ENCODE results near the gene UGGT1.
"Not testable (repeated sequence)": the region's sequence is repeated elsewhere in the genome, so short reads cannot be mapped to it uniquely, and the experiment has no call there.

UGGT1 gene

GRCh38 chr2:128197059-128197458, 106.1 kb downstream of the UGGT1 start:
- TF ChIP-seq, protein P1, sequence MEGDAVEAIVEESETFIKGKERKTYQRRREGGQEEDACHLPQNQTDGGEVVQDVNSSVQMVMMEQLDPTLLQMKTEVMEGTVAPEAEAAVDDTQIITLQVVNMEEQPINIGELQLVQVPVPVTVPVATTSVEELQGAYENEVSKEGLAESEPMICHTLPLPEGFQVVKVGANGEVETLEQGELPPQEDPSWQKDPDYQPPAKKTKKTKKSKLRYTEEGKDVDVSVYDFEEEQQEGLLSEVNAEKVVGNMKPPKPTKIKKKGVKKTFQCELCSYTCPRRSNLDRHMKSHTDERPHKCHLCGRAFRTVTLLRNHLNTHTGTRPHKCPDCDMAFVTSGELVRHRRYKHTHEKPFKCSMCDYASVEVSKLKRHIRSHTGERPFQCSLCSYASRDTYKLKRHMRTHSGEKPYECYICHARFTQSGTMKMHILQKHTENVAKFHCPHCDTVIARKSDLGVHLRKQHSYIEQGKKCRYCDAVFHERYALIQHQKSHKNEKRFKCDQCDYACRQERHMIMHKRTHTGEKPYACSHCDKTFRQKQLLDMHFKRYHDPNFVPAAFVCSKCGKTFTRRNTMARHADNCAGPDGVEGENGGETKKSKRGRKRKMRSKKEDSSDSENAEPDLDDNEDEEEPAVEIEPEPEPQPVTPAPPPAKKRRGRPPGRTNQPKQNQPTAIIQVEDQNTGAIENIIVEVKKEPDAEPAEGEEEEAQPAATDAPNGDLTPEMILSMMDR (IDR thresholded peaks at IDR 0.05; ENCODE audit: low read depth, low read length), result no peak
- peak overlapping the region; percentile 32; the same call in 1 of the 2 replicates for H3K4me3 ChIP-seq (ENCODE audit: low read depth, low read length)

DNA sequence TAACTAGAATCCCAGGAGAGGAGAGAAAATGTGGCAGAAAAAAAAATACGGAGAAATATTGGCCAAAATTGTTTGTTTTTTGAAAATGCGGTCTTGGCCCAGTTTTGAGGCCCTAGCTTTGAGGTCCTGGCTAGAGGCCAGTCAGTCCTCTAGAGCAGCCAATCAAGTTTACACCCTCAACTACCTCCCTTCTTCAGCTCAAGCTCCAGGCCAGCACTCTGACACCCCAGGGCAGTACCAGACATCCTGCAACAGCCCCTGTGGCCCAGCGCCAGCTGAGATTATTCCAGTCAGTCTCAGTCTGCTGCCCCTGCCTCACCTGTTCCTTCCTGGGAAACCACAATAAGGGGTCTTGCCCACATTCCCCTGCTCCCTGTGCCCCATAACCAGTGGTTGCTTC, 107.7 kb downstream of the UGGT1 start:
- H3K4me3 ChIP-seq (ENCODE audit: low read depth, low read length), result no peak overlapping the region
- TF ChIP-seq, protein P1 (IDR thresholded peaks at IDR 0.05; ENCODE audit: low read depth, low read length), result no peak

GRCh38 chr2:128199141-128199540, 108.1 kb downstream of the UGGT1 start:
- no peak overlapping the region for H3K4me3 ChIP-seq (ENCODE audit: low read depth, low read length)
- TF ChIP-seq, protein P1 (IDR thresholded peaks at IDR 0.05; ENCODE audit: low read depth, low read length), result no peak

DNA sequence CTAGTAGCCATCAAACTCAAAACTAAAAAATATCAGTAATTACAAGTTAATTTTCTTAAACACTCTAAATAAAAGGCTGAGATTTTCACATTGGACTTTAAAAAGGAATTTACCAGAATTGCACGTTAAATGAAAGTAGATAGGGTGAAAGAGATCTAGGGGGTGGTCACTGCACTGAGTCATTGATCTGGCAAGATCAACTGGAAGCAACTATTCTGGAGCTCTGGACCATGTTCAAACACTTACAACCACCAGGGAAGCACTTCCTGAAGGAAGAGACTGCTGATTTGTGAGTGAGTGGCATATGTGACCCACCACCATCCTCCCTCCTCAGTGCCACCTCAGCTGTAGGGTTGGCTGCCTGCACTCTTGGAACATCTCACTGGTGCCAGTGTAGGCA, 111.8 kb downstream of the UGGT1 start:
- TF ChIP-seq, protein P1 (IDR thresholded peaks at IDR 0.05; ENCODE audit: low read depth, low read length), result no peak
- no peak overlapping the region for H3K4me3 ChIP-seq (ENCODE audit: low read depth, low read length)

GRCh38 chr2:128206245-128206644, 115.2 kb downstream of the UGGT1 start:
- TF ChIP-seq, protein P1 (IDR thresholded peaks at IDR 0.05; ENCODE audit: low read depth, low read length), result no peak

DNA sequence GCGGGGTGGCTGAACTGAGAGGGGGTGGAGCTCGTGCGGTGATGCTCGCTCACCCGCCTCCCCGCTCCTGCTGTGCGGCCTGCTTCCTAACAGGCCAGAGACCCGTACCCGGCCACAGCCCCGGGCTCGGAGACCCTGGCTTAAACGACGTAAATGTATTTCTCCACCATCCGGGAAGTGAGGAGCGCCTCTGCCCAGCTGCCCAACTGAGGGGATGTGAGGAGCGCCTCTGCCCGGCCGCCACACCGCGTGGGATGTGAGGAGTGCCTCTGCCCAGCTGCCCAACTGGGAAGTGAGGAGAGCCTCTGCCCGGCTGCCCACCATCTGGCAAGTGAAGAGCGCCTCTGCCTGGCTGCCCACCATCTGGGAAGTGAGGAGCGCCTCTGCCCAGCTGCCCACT, 117.0 kb downstream of the UGGT1 start:
- TF ChIP-seq, protein P1 (IDR thresholded peaks at IDR 0.05; ENCODE audit: low read depth, low read length), result no peak
- H3K4me3 ChIP-seq (ENCODE audit: low read depth, low read length), result no peak overlapping the region

More at GRCh38 chr2:128206245-128206644, 115.2 kb downstream of the UGGT1 start:
- no peak overlapping the region for H3K4me3 ChIP-seq (ENCODE audit: low read depth, low read length)

DNA sequence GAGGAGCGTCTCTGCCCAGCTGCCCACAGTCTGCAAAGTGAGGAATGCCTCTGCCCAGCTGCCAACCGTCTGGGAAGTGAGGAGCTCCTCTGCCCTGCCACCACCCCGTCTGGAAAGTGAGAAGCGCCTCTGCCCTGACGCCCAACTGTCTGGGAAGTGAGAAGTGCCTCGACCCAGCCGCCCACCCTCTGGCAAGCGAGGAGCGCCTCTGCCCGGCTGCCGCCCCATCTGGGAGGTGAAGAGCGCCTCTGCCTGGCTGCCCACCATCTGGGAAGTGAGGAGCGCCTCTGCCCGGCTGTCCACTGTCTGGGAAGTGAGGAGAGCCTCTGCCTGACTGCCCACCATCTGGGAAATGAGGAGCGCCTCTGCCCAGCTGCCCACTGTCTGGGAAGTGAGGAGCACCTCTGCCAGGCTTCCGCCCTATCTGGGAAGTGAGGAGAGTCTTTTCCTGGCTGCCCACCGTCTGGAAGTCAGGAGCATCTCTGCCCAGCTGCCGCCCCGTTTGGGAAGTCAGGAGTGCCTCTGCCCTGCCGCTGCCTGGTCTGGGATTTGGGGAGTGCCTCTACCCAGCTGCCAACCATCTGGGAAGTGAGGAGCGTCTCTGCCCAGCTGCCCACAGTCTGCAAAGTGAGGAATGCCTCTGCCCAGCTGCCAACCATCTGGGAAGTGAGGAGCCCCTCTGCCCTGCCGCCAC, 117.8 kb downstream of the UGGT1 start:
- not testable (repeated sequence) for H3K4me3 ChIP-seq (ENCODE audit: low read depth, low read length)

DNA sequence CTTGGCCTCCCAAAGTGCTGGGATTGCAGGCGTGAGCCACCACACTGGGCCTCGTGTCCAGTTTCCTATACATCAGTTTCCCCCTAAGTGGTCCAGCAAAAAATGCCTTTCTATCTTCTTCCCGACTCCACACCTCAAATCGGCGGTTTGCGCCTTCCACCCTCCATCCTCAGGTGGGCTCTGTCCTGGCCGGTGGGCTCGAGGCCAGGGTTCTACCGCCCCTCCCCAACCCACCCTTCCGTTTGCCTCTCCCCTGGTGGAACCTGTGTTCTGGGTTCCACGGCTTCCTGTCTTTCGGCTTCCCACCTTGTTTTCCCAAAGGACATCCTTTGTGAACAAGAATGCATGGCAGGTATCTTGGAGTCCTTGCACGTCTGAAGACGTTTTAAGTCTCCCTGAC, 123.3 kb downstream of the UGGT1 start:
- no peak overlapping the region for H3K4me3 ChIP-seq (ENCODE audit: low read depth, low read length)
- TF ChIP-seq, protein P1 (IDR thresholded peaks at IDR 0.05; ENCODE audit: low read depth, low read length), result no peak

Data from WI38 (cell line).